Raji (cell line): ENCODE results near the gene DHRS3.

Experiments used
- POLR2A ChIP-seq: IDR thresholded peaks from 2 replicates; pipeline ENCODE4 v1.6.1; 2011; ENCODE audit warnings: low read depth, low read length, control low read depth; ENCODE audit not compliant: insufficient read depth

The DHRS3 gene

GRCh38 chr1:12596007-12596821 is 21.8 kb downstream of the DHRS3 start:
- TF ChIP-seq POLR2A: no peak

- no peak for TF ChIP-seq POLR2A
Observed at GRCh38 chr1:12595757-12596006, 22.3 kb downstream of the DHRS3 start.

- TF ChIP-seq POLR2A: no peak
Observed at GRCh38 chr1:12594966-12595756, 22.8 kb downstream of the DHRS3 start.

GRCh38 chr1:12594490-12594889 is 23.5 kb downstream of the DHRS3 start:
- TF ChIP-seq POLR2A: no peak

- no peak for TF ChIP-seq POLR2A
Observed at GRCh38 chr1:12593621-12594066, 24.4 kb downstream of the DHRS3 start.

- TF ChIP-seq POLR2A: no peak
Observed at GRCh38 chr1:12592496-12592895, 25.5 kb downstream of the DHRS3 start.

GRCh38 chr1:12591267-12591938 is 26.6 kb downstream of the DHRS3 start:
- TF ChIP-seq POLR2A: no peak

GRCh38 chr1:12588695-12589094 is 29.3 kb downstream of the DHRS3 start:
- TF ChIP-seq POLR2A: no peak

GRCh38 chr1:12587981-12588640 is 29.9 kb downstream of the DHRS3 start:
- no peak for TF ChIP-seq POLR2A

GRCh38 chr1:12585951-12586942 is 31.8 kb downstream of the DHRS3 start:
- TF ChIP-seq POLR2A: no peak

- no peak for TF ChIP-seq POLR2A
Observed at GRCh38 chr1:12585536-12585935, 32.5 kb downstream of the DHRS3 start.

GRCh38 chr1:12584900-12585525 is 33.0 kb downstream of the DHRS3 start:
- TF ChIP-seq POLR2A: no peak

GRCh38 chr1:12583484-12583883 is 34.5 kb downstream of the DHRS3 start:
- TF ChIP-seq POLR2A: no peak

GRCh38 chr1:12582649-12583048 is 35.4 kb downstream of the DHRS3 start:
- no peak for TF ChIP-seq POLR2A
